Body of pancreas (tissue), 4 donors: ENCODE data around the gene MVP.

Experiments
- POLR2A ChIP-seq, 3 donors: fragments of 450-650 bp; IDR thresholded peaks; one replicate each; pipeline ENCODE4 v1.6.1; 2016; ENCODE audit warnings: antibody characterized with exemption in 3 of 3, mild to moderate bottlenecking in 2 of 3
- TF ChIP-seq, protein P1 (sequence below), 7 experiments: fragments of 450-650 bp in 4 of 7; fragments of 200-600 bp in 3 of 7; sonication (generic) in 3 of 7; IDR thresholded peaks; one replicate each; pipeline ENCODE4 v1.5.1; 2016 to 2019; ENCODE audit warnings: antibody characterized with exemption in 7 of 7

DNA sequence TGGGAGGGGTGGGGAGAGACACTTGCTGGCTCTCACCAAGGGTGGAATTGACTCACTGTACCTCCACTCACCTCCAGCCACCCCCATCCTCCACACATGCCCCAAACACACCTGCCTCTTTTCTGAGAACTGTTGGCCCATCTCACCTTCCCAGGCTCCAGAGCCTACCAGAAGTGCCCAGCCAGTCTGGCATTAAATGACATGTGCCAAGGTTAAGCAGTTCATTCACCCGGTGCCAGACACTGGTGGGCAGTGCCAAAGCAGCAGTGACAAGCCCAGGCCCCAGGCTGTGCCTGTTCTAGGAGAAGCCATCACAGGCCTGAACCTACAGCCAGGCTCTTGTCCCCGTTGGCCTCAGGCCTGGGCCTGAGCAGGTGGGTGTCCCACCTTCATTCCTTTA lies 11.2 kb downstream of the MVP start:
- TF ChIP-seq, protein P1, sequence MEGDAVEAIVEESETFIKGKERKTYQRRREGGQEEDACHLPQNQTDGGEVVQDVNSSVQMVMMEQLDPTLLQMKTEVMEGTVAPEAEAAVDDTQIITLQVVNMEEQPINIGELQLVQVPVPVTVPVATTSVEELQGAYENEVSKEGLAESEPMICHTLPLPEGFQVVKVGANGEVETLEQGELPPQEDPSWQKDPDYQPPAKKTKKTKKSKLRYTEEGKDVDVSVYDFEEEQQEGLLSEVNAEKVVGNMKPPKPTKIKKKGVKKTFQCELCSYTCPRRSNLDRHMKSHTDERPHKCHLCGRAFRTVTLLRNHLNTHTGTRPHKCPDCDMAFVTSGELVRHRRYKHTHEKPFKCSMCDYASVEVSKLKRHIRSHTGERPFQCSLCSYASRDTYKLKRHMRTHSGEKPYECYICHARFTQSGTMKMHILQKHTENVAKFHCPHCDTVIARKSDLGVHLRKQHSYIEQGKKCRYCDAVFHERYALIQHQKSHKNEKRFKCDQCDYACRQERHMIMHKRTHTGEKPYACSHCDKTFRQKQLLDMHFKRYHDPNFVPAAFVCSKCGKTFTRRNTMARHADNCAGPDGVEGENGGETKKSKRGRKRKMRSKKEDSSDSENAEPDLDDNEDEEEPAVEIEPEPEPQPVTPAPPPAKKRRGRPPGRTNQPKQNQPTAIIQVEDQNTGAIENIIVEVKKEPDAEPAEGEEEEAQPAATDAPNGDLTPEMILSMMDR (IDR thresholded peaks at IDR 0.05), result no peak
- no peak for TF ChIP-seq POLR2A (IDR thresholded peaks at IDR 0.05)
